ENCODE measurements around the gene OSBPL6.

The OSBPL6 gene

GRCh38 chr2:178199334-178199733, 5.0 kb downstream of the OSBPL6 start:
- no peak for DNase-seq

GRCh38 chr2:178200331-178200730, 6.0 kb downstream of the OSBPL6 start:
- DNase-seq: no peak

- no peak for DNase-seq
Observed at GRCh38 chr2:178202927-178203326, 8.6 kb downstream of the OSBPL6 start.

- no peak for DNase-seq
Observed at GRCh38 chr2:178204977-178205376, 10.7 kb downstream of the OSBPL6 start.

- no peak for DNase-seq
Observed at GRCh38 chr2:178205853-178206521, 11.7 kb downstream of the OSBPL6 start.

- DNase-seq: no peak
Observed at GRCh38 chr2:178208336-178208735, 14.0 kb downstream of the OSBPL6 start.

- no peak for DNase-seq
Observed at GRCh38 chr2:178208817-178209216, 14.5 kb downstream of the OSBPL6 start.

GRCh38 chr2:178211460-178211859, 17.1 kb downstream of the OSBPL6 start:
- DNase-seq: no peak

- DNase-seq: no peak
Observed at GRCh38 chr2:178211943-178212342, 17.6 kb downstream of the OSBPL6 start.

- DNase-seq: no peak
Observed at GRCh38 chr2:178213991-178214390, 19.7 kb downstream of the OSBPL6 start.

GRCh38 chr2:178219247-178219646, 24.9 kb downstream of the OSBPL6 start:
- no peak for DNase-seq

GRCh38 chr2:178220814-178221213, 26.5 kb downstream of the OSBPL6 start:
- DNase-seq: no peak

GRCh38 chr2:178221556-178221955, 27.2 kb downstream of the OSBPL6 start:
- no peak for DNase-seq

- no peak for DNase-seq
Observed at GRCh38 chr2:178223806-178224205, 29.5 kb downstream of the OSBPL6 start.

- DNase-seq: no peak
Observed at GRCh38 chr2:178225006-178225805, 30.9 kb downstream of the OSBPL6 start.

GRCh38 chr2:178227187-178227586, 32.9 kb downstream of the OSBPL6 start:
- no peak for DNase-seq

GRCh38 chr2:178229927-178230326, 35.6 kb downstream of the OSBPL6 start:
- DNase-seq: no peak

- DNase-seq: no peak
Observed at GRCh38 chr2:178230396-178230795, 36.1 kb downstream of the OSBPL6 start.

- DNase-seq: no peak
Observed at GRCh38 chr2:178233428-178233827, 39.1 kb downstream of the OSBPL6 start.

GRCh38 chr2:178234648-178235047, 40.3 kb downstream of the OSBPL6 start:
- no peak for DNase-seq

GRCh38 chr2:178237488-178238153, 43.3 kb downstream of the OSBPL6 start:
- no peak for DNase-seq

- DNase-seq: no peak
Observed at GRCh38 chr2:178238154-178238521, 43.8 kb downstream of the OSBPL6 start.

- DNase-seq: no peak
Observed at GRCh38 chr2:178238750-178239149, 44.4 kb downstream of the OSBPL6 start.
